Natural killer cell (primary cell): ENCODE results near the gene HRG. TPM values are rescaled to one million over a fixed set of nuclear protein-coding genes. Genes with fewer than 3 reads are reported as not detected.

Source experiments
- ATAC-seq, 3 donors: fragments of 150-1000 bp in 2 of 3; fragments of 200-7000 bp in 1 of 3; cut with Tn5 transposase; 1 replicate in 1 of 3; 2 replicates in 2 of 3; pipeline ENCODE4 v1.10.0; 2021; ENCODE audit warnings: mild to moderate bottlenecking in 2 of 3, moderate library complexity in 2 of 3
- DNase-seq, 2 donors: peaks; one replicate each; pipeline versions ENCODE4 v3.0.0 to v3.0.0-alpha.2; 2013 to 2021; ENCODE audit warnings: mixed read lengths in 1 of 2
- H3K27ac ChIP-seq: one replicate; pipeline ENCODE4 v1.5.1; 2013; ENCODE audit warnings: mild to moderate bottlenecking, low read length
- H3K27me3 ChIP-seq: one replicate; pipeline ENCODE4 v1.6.1; 2013; ENCODE audit warnings: low read length; ENCODE audit not compliant: control insufficient read depth, insufficient read depth
- H3K36me3 ChIP-seq: one replicate; pipeline ENCODE4 v1.6.1; 2013; ENCODE audit warnings: low read length; ENCODE audit not compliant: control insufficient read depth, insufficient read depth
- H3K4me1 ChIP-seq: one replicate; pipeline ENCODE4 v1.6.1; 2013; ENCODE audit warnings: low read length; ENCODE audit not compliant: control insufficient read depth, insufficient read depth
- H3K4me3 ChIP-seq: one replicate; pipeline ENCODE4 v1.5.1; 2013; ENCODE audit warnings: low read length
- H3K9me3 ChIP-seq: one replicate; pipeline ENCODE4 v1.6.1; 2013; ENCODE audit warnings: low read length; ENCODE audit not compliant: control insufficient read depth, insufficient read depth
- H3K27ac Mint-ChIP-seq, 2 donors: one replicate each; pipeline ENCODE4 v1.8.0; 2022; ENCODE audit warnings: mild to moderate bottlenecking in 2 of 2, mixed read lengths in 2 of 2, moderate library complexity in 1 of 2
- H3K27me3 Mint-ChIP-seq, 2 donors: one replicate each; pipeline ENCODE4 v1.8.0; 2022; ENCODE audit warnings: low read depth in 2 of 2, mixed read lengths in 2 of 2
- H3K36me3 Mint-ChIP-seq: one replicate; pipeline ENCODE4 v1.8.0; 2022; ENCODE audit warnings: mixed read lengths
- H3K4me1 Mint-ChIP-seq, 2 donors: one replicate each; pipeline ENCODE4 v1.8.0; 2022; ENCODE audit warnings: mixed read lengths in 2 of 2
- H3K4me3 Mint-ChIP-seq: one replicate; pipeline ENCODE4 v1.8.0; 2022; ENCODE audit warnings: mild to moderate bottlenecking, moderate library complexity, mixed read lengths
- H3K9me3 Mint-ChIP-seq, 2 donors: one replicate each; pipeline ENCODE4 v1.8.0; 2022; ENCODE audit warnings: mixed read lengths in 2 of 2
- CTCF ChIP-seq: fragments of 200-600 bp; IDR thresholded peaks from one replicate; pipeline ENCODE4 v1.8.0; 2022; ENCODE audit warnings: antibody characterized with exemption
- WGBS: methylation state at CpG from one replicate; pipeline ENCODE4 v1.1.7; 2013; ENCODE audit warnings: missing lambda C conversion rate; ENCODE audit not compliant: insufficient coverage; 5-methylcytosine and 5-hydroxymethylcytosine counted together
- intact Hi-C: fragments of 100-400 bp; cut with micrococcal nuclease; formaldehyde crosslinking; loops from one replicate; pipeline ENCODE4 v1.14.2; 2022
- total RNA-seq, 4 donors: library from RNA; stranded (reverse); fragments of 120-200 nt in 1 of 4; gene quantifications; one replicate each; pipeline versions ENCODE4 v1.2.3 to v1.2.4, GENCODE V29; 2013 to 2022

HRG gene
- total RNA-seq, 3 donors from 2014 or later (not counting 1 experiment from before 2014, with no cell fraction given), result not detected

- H3K27me3 ChIP-seq, result peaks cover 16% of the 10 kb centered on the region
- ATAC-seq (no peak), DNase-seq (no peak)
- no peaks in the 10 kb centered on the region for H3K9me3 ChIP-seq
- Mint-ChIP-seq H3K27ac (no peak overlapping the region), H3K27me3 (peaks cover 40 to 51% of the 10 kb centered on the region in 2 donors), H3K4me1 (peaks cover 13 to 18% of the 10 kb centered on the region in 2 donors), H3K4me3 (no peak overlapping the region), H3K9me3 (no peaks in the 10 kb centered on the region), H3K36me3 (no peaks in the 10 kb centered on the region)
- no peak for TF ChIP-seq CTCF
- intact Hi-C loops, result loop anchor here (5.0 kb wide), 2 partner anchors 361 to 549 kb away; no protein-coding TSS in a partner anchor
- H3K27ac ChIP-seq, result no peak overlapping the region
- no peak overlapping the region for H3K4me3 ChIP-seq
- 92% methylated on average over 8 of the region's 8 CpGs for WGBS
- H3K4me1 ChIP-seq, result peaks cover 17% of the 10 kb centered on the region
- H3K36me3 ChIP-seq, result no peaks in the 10 kb centered on the region
Observed at GRCh38 chr3:186618318-186618938, 47.4 kb upstream of the HRG start.

- no peak for TF ChIP-seq CTCF
- Mint-ChIP-seq H3K27ac (no peak overlapping the region), H3K4me1 (peaks cover 11 to 12% of the 10 kb centered on the region in 2 donors)
Observed at GRCh38 chr3:186619787-186620212, 46.0 kb upstream of the HRG start.

GRCh38 chr3:186620213-186621092, 45.4 kb upstream of the HRG start:
- peaks cover 10% of the 10 kb centered on the region for H3K4me1 ChIP-seq
- Mint-ChIP-seq H3K4me1 (peaks cover 8% of the 10 kb centered on the region in 2 donors), H3K36me3 (no peaks in the 10 kb centered on the region), H3K4me3 (no peak overlapping the region), H3K27me3 (peaks cover 31 to 33% of the 10 kb centered on the region in 2 donors), H3K27ac (no peak overlapping the region), H3K9me3 (no peaks in the 10 kb centered on the region)
- H3K27me3 ChIP-seq, result peaks cover 7% of the 10 kb centered on the region
- no peaks in the 10 kb centered on the region for H3K36me3 ChIP-seq
- ATAC-seq (no peak), DNase-seq (no peak)
- H3K9me3 ChIP-seq, result no peaks in the 10 kb centered on the region
- H3K4me3 ChIP-seq, result no peak overlapping the region
- 86% methylated on average over 15 of the region's 17 CpGs for WGBS
- intact Hi-C loops, result no loop called here
- no peak for TF ChIP-seq CTCF
- no peak overlapping the region for H3K27ac ChIP-seq

More at GRCh38 chr3:186619787-186620212, 46.0 kb upstream of the HRG start:
- Histone ChIP-seq H3K27ac (no peak overlapping the region), H3K36me3 (no peaks in the 10 kb centered on the region), H3K4me1 (peaks cover 11% of the 10 kb centered on the region), H3K9me3 (no peaks in the 10 kb centered on the region), H3K4me3 (no peak overlapping the region), H3K27me3 (peaks cover 8% of the 10 kb centered on the region)
- Mint-ChIP-seq H3K36me3 (no peaks in the 10 kb centered on the region), H3K9me3 (no peaks in the 10 kb centered on the region), H3K27me3 (peaks cover 34 to 38% of the 10 kb centered on the region in 2 donors), H3K4me3 (no peak overlapping the region)
- intact Hi-C loops, result loop anchor here (5.0 kb wide), 2 partner anchors 362 to 548 kb away; no protein-coding TSS in a partner anchor
- WGBS, result 87% methylated on average over 5 of the region's 5 CpGs
- ATAC-seq (no peak), DNase-seq (no peak)
